Measurements from ENCODE around the gene MEIOB.

Gene MEIOB

DNA sequence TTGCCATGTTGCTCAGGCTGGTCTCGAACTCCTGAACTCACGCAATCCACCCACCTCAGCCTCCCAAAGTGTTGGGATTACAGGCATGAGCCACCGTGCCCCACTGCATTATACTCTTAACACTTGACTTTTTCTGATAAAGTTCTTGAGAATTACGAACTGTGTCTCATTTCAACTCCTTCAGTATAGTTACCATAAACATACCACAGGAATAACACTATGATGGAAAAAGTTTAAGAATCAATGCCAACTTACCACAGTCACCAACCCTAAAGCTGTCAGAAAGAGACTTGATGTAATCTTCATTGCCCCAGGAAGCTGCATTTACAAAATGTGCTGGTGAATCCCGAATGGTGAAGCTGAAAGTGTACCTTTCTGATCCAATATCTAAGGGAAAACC lies 10.2 kb downstream of the MEIOB start:
- DNase-seq (ENCODE audit: low read depth) = no peak
- H3K4me3 ChIP-seq (ENCODE audit: low read depth, low read length) = no peak overlapping the region
- TF ChIP-seq, protein P1, sequence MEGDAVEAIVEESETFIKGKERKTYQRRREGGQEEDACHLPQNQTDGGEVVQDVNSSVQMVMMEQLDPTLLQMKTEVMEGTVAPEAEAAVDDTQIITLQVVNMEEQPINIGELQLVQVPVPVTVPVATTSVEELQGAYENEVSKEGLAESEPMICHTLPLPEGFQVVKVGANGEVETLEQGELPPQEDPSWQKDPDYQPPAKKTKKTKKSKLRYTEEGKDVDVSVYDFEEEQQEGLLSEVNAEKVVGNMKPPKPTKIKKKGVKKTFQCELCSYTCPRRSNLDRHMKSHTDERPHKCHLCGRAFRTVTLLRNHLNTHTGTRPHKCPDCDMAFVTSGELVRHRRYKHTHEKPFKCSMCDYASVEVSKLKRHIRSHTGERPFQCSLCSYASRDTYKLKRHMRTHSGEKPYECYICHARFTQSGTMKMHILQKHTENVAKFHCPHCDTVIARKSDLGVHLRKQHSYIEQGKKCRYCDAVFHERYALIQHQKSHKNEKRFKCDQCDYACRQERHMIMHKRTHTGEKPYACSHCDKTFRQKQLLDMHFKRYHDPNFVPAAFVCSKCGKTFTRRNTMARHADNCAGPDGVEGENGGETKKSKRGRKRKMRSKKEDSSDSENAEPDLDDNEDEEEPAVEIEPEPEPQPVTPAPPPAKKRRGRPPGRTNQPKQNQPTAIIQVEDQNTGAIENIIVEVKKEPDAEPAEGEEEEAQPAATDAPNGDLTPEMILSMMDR (conservative IDR thresholded peaks at IDR 0.05; ENCODE audit: low read depth, low read length) = no peak

DNA sequence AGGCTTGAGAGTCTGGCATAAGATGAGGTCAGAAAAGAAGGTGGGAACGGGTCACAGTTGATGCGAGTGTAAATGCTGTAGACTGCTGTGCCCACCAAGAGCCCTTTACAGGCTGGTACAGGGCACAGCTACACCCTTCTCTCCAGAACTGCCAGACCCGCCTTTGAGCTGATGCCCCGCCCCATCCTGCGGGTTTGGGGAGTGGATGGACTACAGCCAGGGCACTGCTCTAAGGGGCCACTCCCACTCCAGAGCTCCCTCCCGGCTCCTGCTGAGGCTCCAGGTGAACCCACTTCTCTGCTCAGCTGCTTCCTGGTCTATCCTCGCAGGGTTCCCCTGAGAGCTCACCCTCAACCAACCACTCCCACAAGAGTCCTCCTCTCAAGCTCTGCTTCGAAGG lies 12.3 kb downstream of the MEIOB start:
- H3K4me3 ChIP-seq (ENCODE audit: low read depth, low read length) = no peak overlapping the region
- no peak for DNase-seq (ENCODE audit: low read depth)
- TF ChIP-seq, protein P1 (conservative IDR thresholded peaks at IDR 0.05; ENCODE audit: low read depth, low read length) = no peak

DNA sequence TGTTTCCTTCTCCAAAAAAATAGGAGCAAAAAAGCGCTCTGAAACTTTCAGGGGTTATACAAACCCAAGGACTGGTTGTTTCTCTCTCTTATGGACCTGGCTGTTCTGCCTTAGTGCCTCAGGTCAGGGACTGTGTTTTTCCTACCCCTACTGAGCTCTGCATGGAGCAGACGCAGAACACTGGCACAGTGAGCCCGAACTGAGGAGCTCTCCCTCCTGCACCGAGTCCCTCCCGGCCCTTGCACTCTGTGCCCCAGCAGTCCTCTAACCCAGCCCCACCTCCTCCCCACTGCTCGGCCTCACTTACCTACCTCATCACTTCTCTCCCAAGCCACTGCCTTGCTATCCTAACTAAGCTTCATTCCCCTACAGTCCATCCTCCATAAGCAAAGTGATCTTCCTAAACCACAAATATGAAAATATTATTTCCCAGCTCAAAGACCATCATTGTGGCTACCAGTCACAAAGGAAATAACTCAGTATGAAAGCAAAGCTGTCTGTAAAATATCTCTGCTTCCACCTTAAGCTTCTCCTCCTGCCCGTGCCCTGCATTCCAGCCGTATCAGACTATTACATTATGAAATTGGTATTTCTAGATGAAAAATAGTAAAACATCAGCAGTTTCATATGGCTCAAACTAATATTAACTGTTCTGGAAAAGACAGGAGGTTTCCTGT lies 13.6 kb downstream of the MEIOB start:
- peak overlapping the region; percentile 1 for H3K4me3 ChIP-seq (ENCODE audit: low read depth, low read length)
- TF ChIP-seq, protein P1 (conservative IDR thresholded peaks at IDR 0.05; ENCODE audit: low read depth, low read length) = no peak
- peak; percentile 76 for DNase-seq (ENCODE audit: low read depth)

DNA sequence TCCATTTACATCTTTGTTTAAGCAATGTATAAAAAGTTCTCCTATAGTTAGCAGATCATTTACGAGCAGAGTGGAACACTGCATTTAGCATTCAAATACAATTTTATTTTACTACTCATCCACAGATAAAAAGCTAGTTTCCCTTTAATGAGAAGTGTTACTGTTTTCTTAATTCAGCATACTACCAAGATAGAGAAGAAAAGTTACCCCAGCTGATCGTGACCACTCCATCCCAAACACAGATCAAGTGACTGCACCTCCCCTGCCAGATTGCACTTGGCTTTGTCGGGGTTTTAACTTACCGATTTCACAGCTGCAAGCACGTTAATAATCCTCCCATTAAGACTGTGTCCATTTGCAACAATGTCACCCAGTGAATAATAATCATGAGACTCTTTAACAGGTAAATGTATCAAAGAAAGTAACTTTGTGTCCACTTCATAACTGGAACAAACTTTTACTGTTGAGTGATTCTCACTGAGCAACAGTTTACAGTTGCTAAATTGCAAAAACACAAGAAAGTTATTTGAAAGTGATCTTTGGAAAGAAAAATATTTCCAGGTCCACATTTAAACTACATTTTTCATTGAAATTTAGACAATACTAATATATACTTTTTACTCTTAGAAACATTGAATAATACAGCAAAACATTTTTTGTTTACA lies 14.4 kb downstream of the MEIOB start:
- TF ChIP-seq, protein P1 (conservative IDR thresholded peaks at IDR 0.05; ENCODE audit: low read depth, low read length) = no peak
- H3K4me3 ChIP-seq (ENCODE audit: low read depth, low read length) = no peak overlapping the region
- no peak for DNase-seq (ENCODE audit: low read depth)

DNA sequence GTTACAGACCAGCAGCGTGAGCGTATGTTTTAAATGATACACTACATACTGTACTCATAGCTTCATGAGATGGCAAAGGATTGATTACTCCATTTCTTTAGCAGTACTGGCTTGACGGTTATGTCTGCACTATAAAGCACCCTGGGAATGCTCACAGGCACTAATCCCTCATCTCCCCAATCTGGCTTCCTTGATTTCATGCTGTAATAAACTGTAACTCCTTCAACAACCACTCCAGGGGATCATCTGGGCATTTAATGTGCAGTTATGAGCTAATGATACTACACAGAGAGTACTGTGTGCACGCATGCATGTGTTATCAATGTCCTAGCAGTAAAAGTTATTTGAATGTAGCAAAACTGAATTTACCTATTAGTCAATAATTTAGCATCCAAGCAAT lies 20.2 kb downstream of the MEIOB start:
- no peak overlapping the region for H3K4me3 ChIP-seq (ENCODE audit: low read depth, low read length)
- no peak for DNase-seq (ENCODE audit: low read depth)

DNA sequence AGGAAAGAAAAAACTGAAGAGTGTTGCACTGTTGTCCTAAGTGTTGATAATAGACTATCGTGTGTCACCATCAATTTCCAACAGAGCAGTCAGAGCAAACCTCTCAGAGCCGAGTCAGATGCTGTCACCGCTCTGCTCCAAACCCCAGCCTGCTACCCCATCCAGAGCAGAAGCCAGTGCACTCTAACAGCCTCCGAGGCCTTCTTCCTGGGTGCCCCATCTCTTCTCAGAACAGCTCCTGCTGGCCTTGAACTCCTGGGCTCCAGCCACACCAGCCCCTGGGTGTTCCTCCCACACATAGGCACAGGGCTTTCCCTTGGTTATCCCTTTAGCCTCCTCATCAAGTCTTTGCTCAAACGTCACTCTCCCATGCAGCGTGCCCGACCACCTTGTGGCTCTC lies 21.0 kb downstream of the MEIOB start:
- TF ChIP-seq, protein P1 (conservative IDR thresholded peaks at IDR 0.05; ENCODE audit: low read depth, low read length) = no peak
- no peak overlapping the region for H3K4me3 ChIP-seq (ENCODE audit: low read depth, low read length)
- no peak for DNase-seq (ENCODE audit: low read depth)

More for the DNA sequence above, 20.2 kb downstream of the MEIOB start:
- TF ChIP-seq, protein P1 (conservative IDR thresholded peaks at IDR 0.05; ENCODE audit: low read depth, low read length) = no peak

DNA sequence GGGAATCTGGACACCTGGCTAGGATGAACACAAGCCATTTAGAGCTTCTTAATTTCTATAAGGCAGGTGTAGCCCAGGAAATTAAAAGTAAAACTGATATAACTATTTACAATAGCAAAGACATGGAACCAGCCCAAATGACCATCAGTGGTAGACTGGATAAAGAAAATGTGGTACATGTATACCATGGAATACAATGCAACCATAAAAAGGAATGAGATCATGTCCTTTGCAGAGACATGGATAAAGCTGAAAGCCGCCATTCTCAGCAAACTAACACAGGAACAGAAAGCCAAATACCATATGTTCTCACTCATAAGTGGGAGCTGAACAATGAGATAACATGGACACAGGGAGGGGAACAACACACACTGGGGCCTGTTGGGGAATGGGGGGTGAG lies 25.5 kb downstream of the MEIOB start:
- TF ChIP-seq, protein P1 (conservative IDR thresholded peaks at IDR 0.05; ENCODE audit: low read depth, low read length) = no peak

More for the DNA sequence above, 25.5 kb downstream of the MEIOB start:
- no peak for DNase-seq (ENCODE audit: low read depth)
- H3K4me3 ChIP-seq (ENCODE audit: low read depth, low read length) = no peak overlapping the region

Measured in choroid plexus epithelial cell (primary cell).